Peyer's patch (tissue), 4 donors: ENCODE results near the gene PDE3A. TPM values are rescaled to one million over a fixed set of nuclear protein-coding genes. Genes with fewer than 3 reads are reported as not detected.

Source experiments
- DNase-seq, 3 donors: peaks; one replicate each; pipeline ENCODE4 v3.0.0-alpha.2; 2017 to 2019
- H3K27ac ChIP-seq, 4 donors: fragments of 200-600 bp; sonication (generic); one replicate each; pipeline ENCODE4 v1.5.1; 2016 to 2019
- H3K27me3 ChIP-seq, 2 donors: fragments of 200-600 bp; sonication (generic); one replicate each; pipeline ENCODE4 v1.5.1; 2019
- H3K36me3 ChIP-seq, 3 donors: fragments of 200-600 bp; sonication (generic); one replicate each; pipeline ENCODE4 v1.5.1; 2016 to 2019
- H3K4me1 ChIP-seq, 4 donors: fragments of 200-600 bp; sonication (generic); one replicate each; pipeline ENCODE4 v1.5.1; 2016 to 2019
- H3K4me3 ChIP-seq, 4 donors: fragments of 200-600 bp; sonication (generic); 1 replicate in 3 of 4; 2 replicates in 1 of 4; pipeline ENCODE4 v1.5.1; 2016 to 2019; ENCODE audit warnings: mild to moderate bottlenecking in 1 of 4
- H3K9me3 ChIP-seq, 4 donors: fragments of 200-600 bp; sonication (generic); one replicate each; pipeline ENCODE4 v1.5.1; 2016 to 2019; ENCODE audit warnings: mild to moderate bottlenecking in 1 of 4
- POLR2A ChIP-seq, 2 donors: fragments of 450-650 bp; IDR thresholded peaks; one replicate each; pipeline ENCODE4 v1.5.1; 2017; ENCODE audit warnings: antibody characterized with exemption in 2 of 2, mild to moderate bottlenecking in 2 of 2, moderate library complexity in 2 of 2
- total RNA-seq, 4 donors: library from RNA; depleted of rRNA; stranded (reverse); fragments of >200 nt; gene quantifications; one replicate each; pipeline ENCODE4 v1.1.0, GENCODE V29; 2016
- TF ChIP-seq, protein P1 (sequence below), 6 experiments: fragments of 450-650 bp in 4 of 6; fragments of 200-600 bp in 2 of 6; sonication (generic) in 1 of 6; IDR thresholded peaks; one replicate each; pipeline ENCODE4 v1.5.1; 2017 to 2019; ENCODE audit warnings: antibody characterized with exemption in 6 of 6, mild to moderate bottlenecking in 3 of 6, moderate library complexity in 1 of 6

The PDE3A gene
- total RNA-seq, 4 donors from 2014 or later, result 17.3 to 144 (median 120) TPM

DNA sequence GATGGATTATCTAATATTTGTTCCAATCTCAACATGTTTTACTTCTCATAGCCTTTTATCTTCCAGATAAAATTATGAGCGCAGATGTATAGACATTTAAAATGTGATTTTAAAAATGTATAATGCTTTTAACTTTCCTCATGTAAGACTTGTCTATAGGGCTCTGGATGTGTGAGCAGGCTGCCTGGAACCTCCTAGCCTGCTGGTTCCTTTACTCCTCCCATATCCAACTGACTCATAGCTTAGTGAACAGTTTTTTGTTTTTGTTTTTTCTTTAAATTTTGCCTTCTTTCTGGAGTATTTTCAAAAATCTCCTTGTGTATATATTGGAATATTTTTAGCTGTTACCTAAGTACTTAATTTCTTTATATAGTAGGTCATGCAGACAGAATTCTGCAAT, 115.4 kb downstream of the PDE3A start:
- H3K4me3 ChIP-seq, result no peak overlapping the region
- DNase-seq, result no peak
- TF ChIP-seq POLR2A (IDR thresholded peaks at IDR 0.05), result no peak
- TF ChIP-seq, protein P1, sequence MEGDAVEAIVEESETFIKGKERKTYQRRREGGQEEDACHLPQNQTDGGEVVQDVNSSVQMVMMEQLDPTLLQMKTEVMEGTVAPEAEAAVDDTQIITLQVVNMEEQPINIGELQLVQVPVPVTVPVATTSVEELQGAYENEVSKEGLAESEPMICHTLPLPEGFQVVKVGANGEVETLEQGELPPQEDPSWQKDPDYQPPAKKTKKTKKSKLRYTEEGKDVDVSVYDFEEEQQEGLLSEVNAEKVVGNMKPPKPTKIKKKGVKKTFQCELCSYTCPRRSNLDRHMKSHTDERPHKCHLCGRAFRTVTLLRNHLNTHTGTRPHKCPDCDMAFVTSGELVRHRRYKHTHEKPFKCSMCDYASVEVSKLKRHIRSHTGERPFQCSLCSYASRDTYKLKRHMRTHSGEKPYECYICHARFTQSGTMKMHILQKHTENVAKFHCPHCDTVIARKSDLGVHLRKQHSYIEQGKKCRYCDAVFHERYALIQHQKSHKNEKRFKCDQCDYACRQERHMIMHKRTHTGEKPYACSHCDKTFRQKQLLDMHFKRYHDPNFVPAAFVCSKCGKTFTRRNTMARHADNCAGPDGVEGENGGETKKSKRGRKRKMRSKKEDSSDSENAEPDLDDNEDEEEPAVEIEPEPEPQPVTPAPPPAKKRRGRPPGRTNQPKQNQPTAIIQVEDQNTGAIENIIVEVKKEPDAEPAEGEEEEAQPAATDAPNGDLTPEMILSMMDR (IDR thresholded peaks at IDR 0.05), result no peak
- H3K36me3 ChIP-seq, result no peaks in the 10 kb centered on the region
- H3K9me3 ChIP-seq, result no peaks in the 10 kb centered on the region
- H3K4me1 ChIP-seq, result peaks cover 0 to 4% (median 0%) of the 10 kb centered on the region in 4 donors
- no peaks in the 10 kb centered on the region for H3K27me3 ChIP-seq
- H3K27ac ChIP-seq, result no peak overlapping the region

DNA sequence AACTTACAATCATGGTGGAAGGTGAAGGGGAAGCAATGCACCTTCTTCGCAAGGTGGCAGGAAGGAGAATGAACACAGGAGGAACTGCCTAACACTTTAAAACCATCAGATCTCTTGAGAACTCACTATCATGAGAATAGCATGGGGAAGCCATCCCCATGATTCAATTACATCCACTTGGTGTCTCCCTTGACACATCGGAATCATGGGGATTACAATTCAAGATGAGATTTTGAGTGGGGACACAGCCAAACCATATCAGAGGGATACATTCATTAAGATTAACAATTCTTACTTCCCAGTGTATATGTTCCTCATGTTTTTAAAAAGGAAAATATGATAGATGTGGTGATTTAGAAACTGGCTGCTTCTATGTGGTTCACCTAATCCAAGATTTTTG, 117.9 kb downstream of the PDE3A start:
- TF ChIP-seq, protein P1 (IDR thresholded peaks at IDR 0.05), result no peak
- no peak for TF ChIP-seq POLR2A (IDR thresholded peaks at IDR 0.05)
- Histone ChIP-seq H3K36me3 (no peaks in the 10 kb centered on the region), H3K9me3 (no peaks in the 10 kb centered on the region), H3K27me3 (no peaks in the 10 kb centered on the region), H3K4me3 (no peak overlapping the region), H3K4me1 (peaks cover 0 to 4% (median 0%) of the 10 kb centered on the region in 4 donors), H3K27ac (no peak overlapping the region)
- no peak for DNase-seq

DNA sequence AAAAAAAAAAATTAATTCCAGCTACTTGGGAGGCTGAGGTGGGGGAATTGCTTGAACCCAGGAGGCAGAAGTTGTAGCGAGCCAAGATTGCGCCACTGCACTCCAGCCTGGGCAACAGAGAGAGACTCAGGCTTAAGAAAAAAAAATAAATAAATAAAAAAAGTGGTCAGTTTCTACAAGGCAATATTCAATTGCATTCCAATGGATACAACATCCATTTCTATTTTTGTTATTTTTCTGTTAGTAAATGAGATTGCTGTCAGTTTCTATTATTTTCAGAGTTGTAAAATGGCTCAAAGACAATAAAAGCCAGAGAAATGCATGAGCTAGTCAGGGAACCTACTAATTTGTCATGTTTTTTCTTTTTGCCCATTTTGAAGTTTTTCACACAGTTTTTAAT, 119.2 kb downstream of the PDE3A start:
- TF ChIP-seq POLR2A (IDR thresholded peaks at IDR 0.05), result no peak
- TF ChIP-seq, protein P1 (IDR thresholded peaks at IDR 0.05), result no peak
- H3K9me3 ChIP-seq, result no peaks in the 10 kb centered on the region
- H3K36me3 ChIP-seq, result no peaks in the 10 kb centered on the region
- H3K4me1 ChIP-seq, result peaks cover 0 to 6% (median 0%) of the 10 kb centered on the region in 4 donors
- DNase-seq, result no peak
- H3K27me3 ChIP-seq, result no peaks in the 10 kb centered on the region
- no peak overlapping the region for H3K27ac ChIP-seq
- H3K4me3 ChIP-seq, result no peak overlapping the region

DNA sequence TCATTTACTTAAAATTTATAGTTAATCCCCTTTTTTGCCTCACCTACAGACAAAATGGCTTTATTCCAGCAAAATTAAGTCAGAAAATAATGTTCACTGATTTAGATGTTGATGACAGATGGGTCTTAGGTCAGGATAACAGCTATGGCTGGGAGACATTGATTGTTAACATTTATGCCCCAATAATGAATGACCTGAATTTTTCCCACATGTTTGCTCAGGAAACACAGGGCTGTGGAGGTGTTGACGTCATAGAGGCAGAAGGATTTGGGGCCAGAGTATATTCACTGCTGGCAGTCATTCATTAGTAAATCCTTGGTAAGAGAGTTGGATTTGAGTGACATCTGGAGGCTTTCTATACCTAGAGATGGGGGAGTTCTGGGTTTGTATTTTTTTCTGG, 121.3 kb downstream of the PDE3A start:
- H3K4me1 ChIP-seq, result peaks cover 0 to 8% (median 0%) of the 10 kb centered on the region in 4 donors
- no peaks in the 10 kb centered on the region for H3K9me3 ChIP-seq
- TF ChIP-seq POLR2A (IDR thresholded peaks at IDR 0.05), result no peak
- TF ChIP-seq, protein P1 (IDR thresholded peaks at IDR 0.05), result no peak
- H3K4me3 ChIP-seq, result no peak overlapping the region
- DNase-seq, result no peak
- H3K36me3 ChIP-seq, result no peaks in the 10 kb centered on the region
- no peak overlapping the region for H3K27ac ChIP-seq
- H3K27me3 ChIP-seq, result no peaks in the 10 kb centered on the region

DNA sequence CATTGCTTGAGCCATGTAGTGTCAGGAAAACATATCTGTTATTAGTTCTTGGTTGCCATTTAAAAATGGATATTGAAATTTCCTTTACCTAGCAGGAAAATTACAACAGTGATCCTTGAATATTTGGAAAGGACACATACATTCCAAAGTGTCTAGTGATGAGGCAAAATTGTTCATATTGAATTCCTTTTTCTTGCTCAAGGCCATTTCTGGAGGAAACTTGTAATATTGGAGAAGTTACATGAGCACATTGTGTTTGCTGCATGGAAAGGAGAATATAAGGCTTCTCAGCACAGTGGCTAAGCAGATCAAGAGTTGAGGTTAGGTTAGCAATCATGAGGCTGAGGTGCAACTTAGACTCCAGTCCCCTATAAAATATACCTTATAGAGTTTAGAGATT, 121.9 kb downstream of the PDE3A start:
- DNase-seq, result no peak
- H3K9me3 ChIP-seq, result no peaks in the 10 kb centered on the region
- peaks cover 0 to 8% (median 0%) of the 10 kb centered on the region in 4 donors for H3K4me1 ChIP-seq
- H3K4me3 ChIP-seq, result no peak overlapping the region
- no peak overlapping the region for H3K27ac ChIP-seq
- H3K36me3 ChIP-seq, result no peaks in the 10 kb centered on the region
- no peak for TF ChIP-seq POLR2A (IDR thresholded peaks at IDR 0.05)
- TF ChIP-seq, protein P1 (IDR thresholded peaks at IDR 0.05), result no peak
- no peaks in the 10 kb centered on the region for H3K27me3 ChIP-seq

DNA sequence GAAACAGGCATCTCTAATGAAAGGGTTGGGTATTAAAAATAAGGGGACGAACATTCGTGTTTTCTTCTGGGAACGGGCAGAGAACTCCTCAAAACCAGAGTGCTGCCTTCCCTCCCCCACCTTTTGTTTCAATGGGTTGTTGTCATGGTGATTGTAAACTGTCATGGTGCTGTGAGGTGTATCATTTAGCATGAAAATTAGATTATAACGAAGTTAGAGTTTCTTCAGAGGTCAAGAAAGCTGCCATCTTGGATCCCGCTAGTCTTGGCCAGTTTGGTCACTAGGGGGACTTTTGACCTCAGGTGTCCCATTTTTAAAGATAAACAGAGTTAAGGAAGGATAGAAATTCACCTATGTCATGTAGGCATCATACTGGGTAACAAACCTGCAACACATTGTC, 123.0 kb downstream of the PDE3A start:
- peaks cover 0 to 8% (median 0%) of the 10 kb centered on the region in 4 donors for H3K4me1 ChIP-seq

More for the DNA sequence above, 123.0 kb downstream of the PDE3A start:
- no peak for DNase-seq
- Histone ChIP-seq H3K27me3 (no peaks in the 10 kb centered on the region), H3K9me3 (no peaks in the 10 kb centered on the region), H3K27ac (no peak overlapping the region), H3K36me3 (no peaks in the 10 kb centered on the region), H3K4me3 (no peak overlapping the region)
- TF ChIP-seq, protein P1 (IDR thresholded peaks at IDR 0.05), result no peak
- TF ChIP-seq POLR2A (IDR thresholded peaks at IDR 0.05), result no peak
